HUES6 (cell line): ENCODE measurements around the gene SETD3.

Experiments used
- H3K27ac ChIP-seq: 2 replicates; pipeline ENCODE4 v1.7.0; 2013; ENCODE audit warnings: low read depth, mild to moderate bottlenecking, low read length, inconsistent platforms
- H3K27me3 ChIP-seq: 2 replicates; pipeline ENCODE4 v1.6.1; 2013; ENCODE audit warnings: low read length; ENCODE audit not compliant: control insufficient read depth, insufficient read depth
- H3K36me3 ChIP-seq: 2 replicates; pipeline ENCODE4 v1.6.1; 2013; ENCODE audit warnings: low read length; ENCODE audit not compliant: control insufficient read depth, insufficient read depth
- H3K4me1 ChIP-seq: 2 replicates; pipeline ENCODE4 v1.6.1; 2013; ENCODE audit warnings: low read length; ENCODE audit not compliant: control insufficient read depth, insufficient read depth
- H3K4me3 ChIP-seq: 2 replicates; pipeline ENCODE4 v1.5.1; 2013; ENCODE audit warnings: low read depth, low read length
- H3K9ac ChIP-seq: one replicate; pipeline ENCODE4 v1.6.1; 2013; ENCODE audit warnings: mild to moderate bottlenecking, low read length
- H3K9me3 ChIP-seq: 2 replicates; pipeline ENCODE4 v1.6.1; 2013; ENCODE audit warnings: low read depth, low read length; ENCODE audit not compliant: control insufficient read depth, insufficient read depth

Gene SETD3

DNA sequence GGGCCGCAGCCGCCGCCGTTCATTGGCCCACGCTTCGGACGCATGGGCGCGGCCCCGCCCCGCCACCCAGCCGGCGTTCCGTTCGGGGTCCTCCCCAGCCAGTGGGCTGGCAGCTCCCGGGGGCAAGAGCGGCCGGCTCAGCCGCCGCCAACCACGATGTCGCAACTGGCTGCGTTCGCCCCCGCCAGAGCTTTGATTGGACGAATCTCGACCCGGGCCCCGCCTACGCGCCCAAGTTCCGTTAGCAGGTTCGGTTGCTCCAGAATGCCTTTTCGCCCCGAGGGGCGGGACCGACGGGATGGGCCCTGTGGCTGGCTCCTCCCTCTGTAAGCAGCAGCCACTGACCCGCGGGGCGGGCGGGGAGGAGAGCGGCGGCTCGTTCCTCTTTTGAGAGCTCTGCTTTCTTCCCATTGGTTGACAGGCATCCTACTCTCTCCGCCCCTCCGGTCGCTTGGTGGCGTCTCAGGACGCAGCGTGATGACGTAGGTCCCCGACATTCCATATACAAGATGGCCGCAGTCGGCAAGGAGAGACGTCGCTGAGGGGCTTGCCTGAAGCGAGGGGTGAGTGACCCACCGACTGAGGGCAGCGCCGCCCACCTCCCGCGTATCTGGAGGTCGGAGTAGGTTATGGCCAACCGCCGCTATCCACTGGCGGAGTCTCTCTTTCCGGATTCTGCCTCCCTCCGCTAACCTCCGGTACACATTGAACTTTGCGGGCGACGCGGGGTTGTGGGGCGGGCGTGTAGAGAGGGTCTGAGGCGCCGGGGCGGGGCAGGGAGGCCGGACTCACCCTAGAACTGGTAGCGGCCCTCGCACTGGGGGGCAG is 472 bp upstream of the SETD3 start, which contains the start of gene CCNK:
TSS of gene CCNK (plus strand) at position 493 of the 828 bp plus-strand sequence. CDS start 11,269 bp downstream, outside the sequence.
- Histone ChIP-seq H3K4me3 (peak within 1 kb of the TSS; percentile 98), H3K27me3 (no peaks in the 10 kb centered on the region), H3K27ac (peak within 1 kb of the TSS; percentile 86; the same call in 1 of the 2 replicates), H3K4me1 (peaks cover 15% of the 10 kb centered on the region), H3K36me3 (no peaks in the 10 kb centered on the region), H3K9me3 (no peaks in the 10 kb centered on the region), H3K9ac (peak within 1 kb of the TSS; percentile 91)

- Histone ChIP-seq H3K36me3 (no peaks in the 10 kb centered on the region), H3K27ac (no peak overlapping the region), H3K9ac (peak overlapping the region; percentile 71)
Observed at GRCh38 chr14:99479160-99479905, 1.3 kb downstream of the SETD3 start.

DNA sequence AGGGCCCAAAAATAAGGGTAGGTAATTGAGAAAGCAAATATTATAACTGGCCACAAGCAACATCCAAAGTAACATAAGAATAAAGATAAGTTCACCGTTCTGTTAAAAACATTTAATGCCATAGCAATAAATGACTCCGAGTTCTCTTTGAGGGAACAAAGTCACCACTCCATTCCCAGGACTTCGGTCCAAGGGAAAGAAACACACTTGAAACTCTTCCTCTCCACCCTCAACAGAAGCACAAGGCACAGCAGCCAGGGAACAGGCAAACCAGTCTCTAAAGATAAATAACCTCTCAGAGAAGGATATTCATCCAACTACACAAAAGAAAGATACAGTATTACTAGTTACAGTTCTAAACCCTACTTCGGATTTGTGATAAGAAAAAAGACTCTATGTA is 2.5 kb downstream of the SETD3 start:
- no peaks in the 10 kb centered on the region for H3K9me3 ChIP-seq
- H3K36me3 ChIP-seq: no peaks in the 10 kb centered on the region
- H3K27me3 ChIP-seq: no peaks in the 10 kb centered on the region
- H3K4me3 ChIP-seq: no peak overlapping the region
- peaks cover 34% of the 10 kb centered on the region for H3K4me1 ChIP-seq
- no peak overlapping the region for H3K9ac ChIP-seq
- no peak overlapping the region for H3K27ac ChIP-seq

More at GRCh38 chr14:99479160-99479905, 1.3 kb downstream of the SETD3 start:
- Histone ChIP-seq H3K4me3 (peak overlapping the region; percentile 83), H3K27me3 (no peaks in the 10 kb centered on the region), H3K9me3 (no peaks in the 10 kb centered on the region), H3K4me1 (peaks cover 26% of the 10 kb centered on the region)

GRCh38 chr14:99476864-99477263 is 3.8 kb downstream of the SETD3 start:
- no peak overlapping the region for H3K9ac ChIP-seq
- no peak overlapping the region for H3K27ac ChIP-seq
- no peaks in the 10 kb centered on the region for H3K9me3 ChIP-seq
- H3K36me3 ChIP-seq: no peaks in the 10 kb centered on the region
- no peaks in the 10 kb centered on the region for H3K27me3 ChIP-seq
- H3K4me3 ChIP-seq: no peak overlapping the region
- peaks cover 33% of the 10 kb centered on the region for H3K4me1 ChIP-seq

- Histone ChIP-seq H3K9ac (no peak overlapping the region), H3K9me3 (no peaks in the 10 kb centered on the region), H3K27ac (no peak overlapping the region), H3K4me3 (no peak overlapping the region), H3K27me3 (no peaks in the 10 kb centered on the region), H3K4me1 (peaks cover 33% of the 10 kb centered on the region), H3K36me3 (no peaks in the 10 kb centered on the region)
Observed at GRCh38 chr14:99475660-99476059, 5.0 kb downstream of the SETD3 start.

- Histone ChIP-seq H3K36me3 (no peaks in the 10 kb centered on the region), H3K4me1 (peaks cover 33% of the 10 kb centered on the region), H3K9ac (no peak overlapping the region)
Observed at GRCh38 chr14:99475179-99475578, 5.5 kb downstream of the SETD3 start.

DNA sequence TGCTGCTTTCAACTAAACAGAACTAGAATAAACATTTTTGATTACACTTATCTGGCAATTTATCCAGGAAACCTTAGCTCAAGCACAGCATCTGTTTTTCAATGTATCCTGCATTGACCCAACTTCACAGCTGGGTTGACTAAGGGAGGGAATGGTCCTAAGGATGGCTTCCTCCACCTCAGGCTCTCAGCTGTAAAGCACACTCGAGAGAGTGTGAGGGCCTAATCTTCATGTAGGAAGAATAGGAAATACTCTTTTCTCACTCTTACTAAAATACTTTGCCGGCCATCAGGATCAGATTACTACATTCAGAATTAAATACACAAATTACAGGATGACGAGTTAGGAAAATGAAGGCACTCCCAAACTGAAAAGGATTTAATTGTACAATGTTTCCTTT is 7.2 kb downstream of the SETD3 start:
- no peaks in the 10 kb centered on the region for H3K27me3 ChIP-seq
- H3K36me3 ChIP-seq: no peaks in the 10 kb centered on the region

More at GRCh38 chr14:99475179-99475578, 5.5 kb downstream of the SETD3 start:
- H3K9me3 ChIP-seq: no peaks in the 10 kb centered on the region
- no peaks in the 10 kb centered on the region for H3K27me3 ChIP-seq
- H3K4me3 ChIP-seq: no peak overlapping the region
- no peak overlapping the region for H3K27ac ChIP-seq

GRCh38 chr14:99472937-99473336 is 7.7 kb downstream of the SETD3 start:
- no peaks in the 10 kb centered on the region for H3K27me3 ChIP-seq
- no peak overlapping the region for H3K9ac ChIP-seq
- H3K4me3 ChIP-seq: no peak overlapping the region
- H3K36me3 ChIP-seq: no peaks in the 10 kb centered on the region
- no peak overlapping the region for H3K27ac ChIP-seq
- H3K9me3 ChIP-seq: no peaks in the 10 kb centered on the region
- H3K4me1 ChIP-seq: peaks cover 22% of the 10 kb centered on the region

More for the DNA sequence above, 7.2 kb downstream of the SETD3 start:
- Histone ChIP-seq H3K9ac (no peak overlapping the region), H3K27ac (no peak overlapping the region), H3K9me3 (no peaks in the 10 kb centered on the region), H3K4me3 (no peak overlapping the region), H3K4me1 (peaks cover 22% of the 10 kb centered on the region)

- peaks cover 22% of the 10 kb centered on the region for H3K4me1 ChIP-seq
- no peak overlapping the region for H3K27ac ChIP-seq
- H3K9ac ChIP-seq: no peak overlapping the region
- no peaks in the 10 kb centered on the region for H3K36me3 ChIP-seq
- no peaks in the 10 kb centered on the region for H3K27me3 ChIP-seq
- H3K4me3 ChIP-seq: no peak overlapping the region
- no peaks in the 10 kb centered on the region for H3K9me3 ChIP-seq
Observed at GRCh38 chr14:99471731-99472130, 8.9 kb downstream of the SETD3 start.

- no peak overlapping the region for H3K4me3 ChIP-seq
- H3K27me3 ChIP-seq: no peaks in the 10 kb centered on the region
- no peak overlapping the region for H3K27ac ChIP-seq
- peaks cover 11% of the 10 kb centered on the region for H3K4me1 ChIP-seq
- H3K9me3 ChIP-seq: no peaks in the 10 kb centered on the region
- no peak overlapping the region for H3K9ac ChIP-seq
- peaks cover 10% of the 10 kb centered on the region for H3K36me3 ChIP-seq
Observed at GRCh38 chr14:99468836-99469592, 11.6 kb downstream of the SETD3 start.
